Fibroblast of skin of back (primary cell): Measurements from ENCODE around the gene SMIM36. TPM values are rescaled to one million over a fixed set of nuclear protein-coding genes. Genes with fewer than 3 reads are reported as not detected.
"Not testable (repeated sequence)": the region's sequence is repeated elsewhere in the genome, so short reads cannot be mapped to it uniquely, and the experiment has no call there.

ENCODE experiments used
- DNase-seq: peaks from one replicate; pipeline ENCODE4 v3.0.0-alpha.2; 2013
- polyA plus RNA-seq, 2 experiments: library from polyadenylated mRNA; unstranded; fragments of 120-200 nt; gene quantifications; one replicate each; pipeline ENCODE4 v1.2.1, GENCODE V29; 2013; ENCODE audit not compliant: insufficient read length in 2 of 2

SMIM36 gene
- not detected for polyA plus RNA-seq (2013, experiment 1 of 2; ENCODE audit: insufficient read length)
- not detected for polyA plus RNA-seq (2013, experiment 2 of 2; ENCODE audit: insufficient read length)

- no peak for DNase-seq
Measured at GRCh38 chr17:55510986-55511721, at the start of gene SMIM36. Gene SMIM36, minus strand, starts transcription at chr17:55511452.

GRCh38 chr17:55555772-55556171 is 44.5 kb upstream of the SMIM36 start:
- DNase-seq, result no peak

- peak; percentile 16 for DNase-seq
Measured at GRCh38 chr17:55549140-55549539, 37.9 kb upstream of the SMIM36 start.

GRCh38 chr17:55546991-55547664 is 35.9 kb upstream of the SMIM36 start:
- no peak for DNase-seq

GRCh38 chr17:55546481-55546880 is 35.2 kb upstream of the SMIM36 start:
- no peak for DNase-seq

- DNase-seq, result no peak
Measured at GRCh38 chr17:55545806-55546205, 34.6 kb upstream of the SMIM36 start.

- no peak for DNase-seq
Measured at GRCh38 chr17:55543709-55544108, 32.5 kb upstream of the SMIM36 start.

- peak; percentile 83 for DNase-seq
Measured at GRCh38 chr17:55540414-55541091, 29.3 kb upstream of the SMIM36 start.

- DNase-seq, result no peak
Measured at GRCh38 chr17:55536205-55536604, 25.0 kb upstream of the SMIM36 start.

GRCh38 chr17:55533608-55534007 is 22.4 kb upstream of the SMIM36 start:
- peak; percentile 27 for DNase-seq

GRCh38 chr17:55532670-55533069 is 21.4 kb upstream of the SMIM36 start:
- DNase-seq, result peak; percentile 31

GRCh38 chr17:55531053-55531728 is 19.9 kb upstream of the SMIM36 start:
- DNase-seq, result no peak

GRCh38 chr17:55530064-55530463 is 18.8 kb upstream of the SMIM36 start:
- no peak for DNase-seq

GRCh38 chr17:55527540-55528118 is 16.4 kb upstream of the SMIM36 start:
- DNase-seq, result peak; percentile 46

- DNase-seq, result no peak
Measured at GRCh38 chr17:55524440-55525220, 13.4 kb upstream of the SMIM36 start.

- not testable (repeated sequence) for DNase-seq
Measured at GRCh38 chr17:55523032-55523431, 11.8 kb upstream of the SMIM36 start.

GRCh38 chr17:55521186-55521585 is 9.9 kb upstream of the SMIM36 start:
- DNase-seq, result no peak

- no peak for DNase-seq
Measured at GRCh38 chr17:55520402-55520801, 9.2 kb upstream of the SMIM36 start.

- DNase-seq, result no peak
Measured at GRCh38 chr17:55518510-55518909, 7.3 kb upstream of the SMIM36 start.

- DNase-seq, result peak; percentile 62
Measured at GRCh38 chr17:55513885-55514590, 2.8 kb upstream of the SMIM36 start.

GRCh38 chr17:55507669-55508068 is 3.6 kb downstream of the SMIM36 start:
- not testable (repeated sequence) for DNase-seq
